ENCODE measurements around the gene ADAMTS19.

The ADAMTS19 gene

DNA sequence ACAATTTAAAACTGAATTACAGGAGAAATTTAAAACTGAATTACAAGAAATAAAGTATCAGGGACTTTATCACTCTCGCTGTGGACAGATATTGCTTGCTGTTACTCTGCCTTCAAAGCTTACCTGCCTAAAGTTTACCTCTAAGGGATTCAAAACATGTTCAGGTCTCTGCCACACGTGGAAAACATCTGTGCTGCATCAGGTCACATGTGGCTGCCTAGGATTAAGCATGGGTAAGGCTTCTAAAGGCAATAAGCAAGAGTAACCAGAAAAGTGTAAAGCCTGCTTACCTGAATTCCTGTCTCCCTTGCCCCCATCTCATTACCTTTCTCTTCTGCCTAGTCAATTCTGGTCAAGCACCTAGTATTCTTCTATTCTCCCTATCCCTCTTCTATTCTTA, 306.7 kb downstream of the ADAMTS19 start:
- Histone ChIP-seq H3K79me1 (ENCODE audit: low read length) (no peaks in the 10 kb centered on the region), H3K18ac (ENCODE audit: low read length) (no peak overlapping the region), H4K8ac (ENCODE audit: low read depth, low read length) (no peak overlapping the region), H2BK120ac (ENCODE audit: insufficient read depth, low read length, poor library complexity) (no peak overlapping the region), H3K4me1 (ENCODE audit: control insufficient read depth in 1 of 2, insufficient read depth in 2 of 2, low read length in 2 of 2) (no peaks in the 10 kb centered on the region), H2BK12ac (ENCODE audit: low read length) (no peak overlapping the region), H3K23ac (ENCODE audit: low read length) (no peak overlapping the region), H3K36me3 (ENCODE audit: control insufficient read depth in 1 of 2, insufficient read depth in 2 of 2, low read length in 2 of 2) (no peaks in the 10 kb centered on the region), H3K79me2 (ENCODE audit: control insufficient read depth, insufficient read depth, low read length, poor library complexity) (no peaks in the 10 kb centered on the region), H3K9me3 (ENCODE audit: insufficient read depth, low read depth, low read length) (no peaks in the 10 kb centered on the region), H4K91ac (ENCODE audit: low read depth, low read length) (no peak overlapping the region), H3K27me3 (ENCODE audit: insufficient read depth, low read length) (no peaks in the 10 kb centered on the region), H3K14ac (ENCODE audit: low read length) (no peak overlapping the region), H4K12ac (ENCODE audit: low read depth, low read length) (no peak overlapping the region), H3K27ac (ENCODE audit: low read depth, low read length) (no peak overlapping the region), H2AK5ac (ENCODE audit: low read length) (no peak overlapping the region), H3K4me2 (ENCODE audit: low read length) (no peak overlapping the region), H2AFZ (ENCODE audit: insufficient read depth, low read length, poor library complexity) (no peak overlapping the region), H3K9ac (ENCODE audit: low read length) (no peak overlapping the region), H3K4me3 (ENCODE audit: low read depth, low read length) (no peak overlapping the region), H2BK5ac (ENCODE audit: low read depth, low read length, poor library complexity) (no peak overlapping the region), H3K4ac (ENCODE audit: low read depth, low read length) (no peak overlapping the region)
- WGBS (ENCODE audit: extremely low coverage, insufficient coverage, insufficient read length), result no CpG with 5 or more reads among the region's 2 CpGs
- DNase-seq, result no peak

DNA sequence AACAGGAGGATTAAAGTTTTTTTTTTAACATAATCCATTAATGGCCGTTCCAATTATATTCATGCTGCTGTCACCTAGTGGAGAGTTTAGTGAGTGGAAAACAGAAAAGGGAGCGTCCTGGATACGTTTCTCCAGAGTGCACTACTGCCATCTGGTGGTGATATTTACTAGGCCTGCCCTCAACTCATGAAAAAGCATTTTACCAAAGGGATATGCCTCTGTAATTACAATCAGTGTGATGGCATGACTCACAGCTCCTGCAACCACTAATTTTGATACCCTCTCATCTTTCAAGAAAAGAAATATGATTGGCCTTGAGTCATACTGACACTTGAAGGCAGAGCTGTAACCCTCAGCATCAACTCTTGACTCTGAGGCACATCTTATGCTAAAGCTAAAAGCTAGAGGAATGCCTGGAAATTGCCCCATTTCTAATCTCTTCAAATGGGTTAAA, 307.9 kb downstream of the ADAMTS19 start:
- Histone ChIP-seq H3K79me2 (ENCODE audit: control insufficient read depth, insufficient read depth, low read length, poor library complexity) (no peaks in the 10 kb centered on the region), H3K27me3 (ENCODE audit: insufficient read depth, low read length) (no peaks in the 10 kb centered on the region), H3K27ac (ENCODE audit: low read depth, low read length) (no peak overlapping the region), H4K12ac (ENCODE audit: low read depth, low read length) (no peak overlapping the region), H3K79me1 (ENCODE audit: low read length) (no peaks in the 10 kb centered on the region), H2AK5ac (ENCODE audit: low read length) (no peak overlapping the region), H3K9ac (ENCODE audit: low read length) (no peak overlapping the region), H4K8ac (ENCODE audit: low read depth, low read length) (no peak overlapping the region), H3K36me3 (ENCODE audit: control insufficient read depth in 1 of 2, insufficient read depth in 2 of 2, low read length in 2 of 2) (no peaks in the 10 kb centered on the region), H2BK12ac (ENCODE audit: low read length) (no peak overlapping the region), H3K23ac (ENCODE audit: low read length) (no peak overlapping the region), H2BK5ac (ENCODE audit: low read depth, low read length, poor library complexity) (no peak overlapping the region), H3K18ac (ENCODE audit: low read length) (no peak overlapping the region), H2BK120ac (ENCODE audit: insufficient read depth, low read length, poor library complexity) (no peak overlapping the region), H3K4me3 (ENCODE audit: low read depth, low read length) (no peak overlapping the region), H3K4me1 (ENCODE audit: control insufficient read depth in 1 of 2, insufficient read depth in 2 of 2, low read length in 2 of 2) (no peaks in the 10 kb centered on the region), H2AFZ (ENCODE audit: insufficient read depth, low read length, poor library complexity) (no peak overlapping the region), H3K4me2 (ENCODE audit: low read length) (no peak overlapping the region), H3K9me3 (ENCODE audit: insufficient read depth, low read depth, low read length) (no peaks in the 10 kb centered on the region), H3K14ac (ENCODE audit: low read length) (no peak overlapping the region), H3K4ac (ENCODE audit: low read depth, low read length) (no peak overlapping the region), H4K91ac (ENCODE audit: low read depth, low read length) (no peak overlapping the region)
- no CpG with 5 or more reads among the region's 3 CpGs for WGBS (ENCODE audit: extremely low coverage, insufficient coverage, insufficient read length)
- DNase-seq, result peak; percentile 79 to 97

DNA sequence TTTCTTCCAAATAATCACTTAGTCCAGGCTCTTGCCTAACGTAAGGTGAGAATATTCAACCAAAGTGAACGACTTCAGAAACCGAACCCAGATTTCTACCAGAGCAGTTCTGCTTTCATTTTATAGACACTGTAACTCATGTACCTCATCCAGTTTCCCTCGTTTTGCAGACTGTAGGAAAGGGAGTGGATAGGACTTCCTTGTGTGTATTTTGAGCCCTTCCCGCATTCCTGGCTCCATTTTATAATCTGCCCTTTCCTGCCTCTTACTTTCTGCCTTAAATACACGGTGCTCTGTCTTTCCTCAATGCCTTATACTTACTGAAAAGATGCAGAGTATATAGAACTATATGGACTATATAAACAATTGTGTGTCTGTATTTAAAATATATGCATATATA, 308.6 kb downstream of the ADAMTS19 start:
- Histone ChIP-seq H4K12ac (ENCODE audit: low read depth, low read length) (no peak overlapping the region), H4K8ac (ENCODE audit: low read depth, low read length) (no peak overlapping the region), H3K9me3 (ENCODE audit: insufficient read depth, low read depth, low read length) (no peaks in the 10 kb centered on the region), H3K23ac (ENCODE audit: low read length) (no peak overlapping the region), H3K4me3 (ENCODE audit: low read depth, low read length) (no peak overlapping the region), H2BK120ac (ENCODE audit: insufficient read depth, low read length, poor library complexity) (no peak overlapping the region), H3K4me2 (ENCODE audit: low read length) (no peak overlapping the region), H4K91ac (ENCODE audit: low read depth, low read length) (no peak overlapping the region), H3K4me1 (ENCODE audit: control insufficient read depth in 1 of 2, insufficient read depth in 2 of 2, low read length in 2 of 2) (no peaks in the 10 kb centered on the region), H3K27me3 (ENCODE audit: insufficient read depth, low read length) (no peaks in the 10 kb centered on the region), H3K14ac (ENCODE audit: low read length) (no peak overlapping the region), H3K18ac (ENCODE audit: low read length) (no peak overlapping the region), H3K79me2 (ENCODE audit: control insufficient read depth, insufficient read depth, low read length, poor library complexity) (no peaks in the 10 kb centered on the region), H3K4ac (ENCODE audit: low read depth, low read length) (no peak overlapping the region), H3K9ac (ENCODE audit: low read length) (no peak overlapping the region), H2AK5ac (ENCODE audit: low read length) (no peak overlapping the region), H3K27ac (ENCODE audit: low read depth, low read length) (no peak overlapping the region), H3K36me3 (ENCODE audit: control insufficient read depth in 1 of 2, insufficient read depth in 2 of 2, low read length in 2 of 2) (no peaks in the 10 kb centered on the region), H2BK12ac (ENCODE audit: low read length) (no peak overlapping the region), H3K79me1 (ENCODE audit: low read length) (no peaks in the 10 kb centered on the region), H2AFZ (ENCODE audit: insufficient read depth, low read length, poor library complexity) (no peak overlapping the region), H2BK5ac (ENCODE audit: low read depth, low read length, poor library complexity) (no peak overlapping the region)
- no peak for DNase-seq
- no CpG with 5 or more reads among the region's 6 CpGs for WGBS (ENCODE audit: extremely low coverage, insufficient coverage, insufficient read length)

DNA sequence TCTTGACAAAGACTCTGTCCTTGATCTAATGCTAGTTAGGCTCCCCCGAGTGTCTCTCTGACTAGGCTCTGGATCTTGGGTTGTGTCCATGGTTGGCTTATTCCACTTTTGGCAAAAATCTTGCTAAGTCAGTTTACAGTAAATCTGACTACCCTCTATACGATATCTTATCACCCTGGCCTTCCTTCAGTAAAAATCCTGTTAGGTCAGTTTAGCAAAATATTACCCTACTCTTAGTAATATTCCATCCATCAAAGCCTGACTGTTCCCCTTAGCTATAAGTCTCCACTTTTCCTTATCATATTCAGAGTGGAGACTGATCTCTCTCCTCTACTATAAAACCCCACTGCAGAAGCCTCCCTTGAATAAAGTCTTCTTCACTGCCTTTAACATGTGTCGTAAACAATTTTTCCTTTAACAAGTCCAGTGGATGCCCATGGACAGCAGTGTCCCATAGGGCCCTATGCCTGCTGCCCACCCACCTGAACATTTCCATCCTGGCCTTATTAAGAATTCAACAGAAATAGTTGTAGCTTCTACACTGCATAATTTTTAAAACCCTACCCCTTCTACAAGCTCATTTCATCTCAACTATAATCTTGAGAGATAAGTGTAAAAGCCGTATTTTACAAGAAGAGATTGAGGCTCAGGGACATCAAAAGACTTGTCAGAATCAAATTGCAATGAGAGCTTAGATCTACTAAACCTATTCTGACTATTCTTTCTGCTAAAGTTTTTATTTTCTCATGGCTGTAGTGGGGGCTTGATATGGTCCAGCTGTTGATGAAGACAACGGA, 310.1 kb downstream of the ADAMTS19 start:
- Histone ChIP-seq H2BK5ac (ENCODE audit: low read depth, low read length, poor library complexity) (no peak overlapping the region), H3K18ac (ENCODE audit: low read length) (no peak overlapping the region), H3K4me2 (ENCODE audit: low read length) (no peak overlapping the region), H3K79me2 (ENCODE audit: control insufficient read depth, insufficient read depth, low read length, poor library complexity) (no peaks in the 10 kb centered on the region), H3K23ac (ENCODE audit: low read length) (no peak overlapping the region), H3K14ac (ENCODE audit: low read length) (no peak overlapping the region), H3K9ac (ENCODE audit: low read length) (no peak overlapping the region), H2BK120ac (ENCODE audit: insufficient read depth, low read length, poor library complexity) (no peak overlapping the region), H3K4me1 (ENCODE audit: control insufficient read depth in 1 of 2, insufficient read depth in 2 of 2, low read length in 2 of 2) (no peaks in the 10 kb centered on the region), H3K27me3 (ENCODE audit: insufficient read depth, low read length) (no peaks in the 10 kb centered on the region), H3K27ac (ENCODE audit: low read depth, low read length) (no peak overlapping the region), H2AFZ (ENCODE audit: insufficient read depth, low read length, poor library complexity) (no peak overlapping the region), H4K91ac (ENCODE audit: low read depth, low read length) (no peak overlapping the region), H2BK12ac (ENCODE audit: low read length) (no peak overlapping the region), H3K36me3 (ENCODE audit: control insufficient read depth in 1 of 2, insufficient read depth in 2 of 2, low read length in 2 of 2) (no peaks in the 10 kb centered on the region), H3K4me3 (ENCODE audit: low read depth, low read length) (no peak overlapping the region), H3K4ac (ENCODE audit: low read depth, low read length) (no peak overlapping the region), H4K8ac (ENCODE audit: low read depth, low read length) (no peak overlapping the region), H4K12ac (ENCODE audit: low read depth, low read length) (no peak overlapping the region), H3K9me3 (ENCODE audit: insufficient read depth, low read depth, low read length) (no peaks in the 10 kb centered on the region), H2AK5ac (ENCODE audit: low read length) (no peak overlapping the region), H3K79me1 (ENCODE audit: low read length) (no peaks in the 10 kb centered on the region)
- WGBS (ENCODE audit: extremely low coverage, insufficient coverage, insufficient read length), result no CpG with 5 or more reads among the region's 5 CpGs
- DNase-seq, result peak in 1 of 2 donors; percentile 23

Data from trophoblast cell (in vitro differentiated cells and primary cell).